Ammon's horn (tissue), 1 donor: Measurements from ENCODE around the gene GLRX5.

ENCODE experiments used
- DNase-seq: peaks from one replicate; pipeline ENCODE4 v3.0.0-alpha.2; 2016; ENCODE audit warnings: low spot score

The GLRX5 gene

DNA sequence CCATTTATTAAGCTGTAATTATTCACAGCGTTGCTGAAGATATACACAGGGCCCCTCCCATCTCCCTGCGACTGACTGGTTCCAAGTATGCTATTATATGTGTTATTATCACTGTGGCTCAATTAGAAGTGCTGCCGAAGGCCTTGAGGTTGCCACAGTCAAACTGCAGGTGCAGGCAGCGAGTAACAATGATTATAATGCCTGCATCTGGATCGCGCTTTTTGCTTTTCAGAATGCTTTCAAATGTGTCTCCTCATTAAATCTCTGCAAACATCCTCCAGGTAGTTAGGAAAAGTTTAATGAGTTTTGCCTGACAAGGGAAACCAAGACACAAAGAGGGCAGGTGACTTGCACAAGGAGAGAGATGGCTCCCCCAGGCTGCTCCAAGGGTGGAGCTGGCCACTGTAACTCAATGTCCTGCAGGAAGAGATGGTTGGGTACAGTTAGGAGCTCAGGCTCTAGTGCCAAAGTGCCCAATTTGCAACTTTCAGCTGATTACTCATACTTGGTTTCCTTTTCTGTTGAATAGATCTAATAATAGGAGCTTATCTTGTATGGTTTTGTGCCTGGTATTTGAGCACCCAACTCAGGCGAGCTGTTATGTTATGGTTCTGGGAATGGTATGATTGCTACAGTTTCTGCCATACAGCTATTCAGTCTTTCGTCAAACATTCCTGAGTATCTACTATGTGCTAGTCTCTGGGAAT lies 16.7 kb upstream of the GLRX5 start:
- DNase-seq, result no peak

DNA sequence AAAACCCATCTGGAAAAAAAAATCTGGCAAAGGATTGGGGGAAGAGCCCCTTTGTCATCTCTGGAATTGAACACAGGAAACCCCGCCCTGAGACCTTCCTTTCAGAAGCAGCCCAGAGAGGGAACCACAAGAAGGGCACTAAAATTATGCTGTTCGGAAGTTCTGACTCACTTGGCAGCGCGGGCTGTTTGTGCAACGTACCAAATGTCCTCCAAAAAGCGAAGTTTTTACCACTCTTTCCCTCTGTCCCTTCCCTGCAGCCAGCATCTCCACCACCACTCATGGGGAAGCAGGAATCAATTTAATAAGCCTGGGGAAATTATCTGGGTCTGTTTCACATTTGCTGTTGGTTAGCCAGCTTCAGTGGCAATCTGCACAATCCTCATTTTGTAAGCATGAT lies 15.2 kb upstream of the GLRX5 start:
- no peak for DNase-seq

DNA sequence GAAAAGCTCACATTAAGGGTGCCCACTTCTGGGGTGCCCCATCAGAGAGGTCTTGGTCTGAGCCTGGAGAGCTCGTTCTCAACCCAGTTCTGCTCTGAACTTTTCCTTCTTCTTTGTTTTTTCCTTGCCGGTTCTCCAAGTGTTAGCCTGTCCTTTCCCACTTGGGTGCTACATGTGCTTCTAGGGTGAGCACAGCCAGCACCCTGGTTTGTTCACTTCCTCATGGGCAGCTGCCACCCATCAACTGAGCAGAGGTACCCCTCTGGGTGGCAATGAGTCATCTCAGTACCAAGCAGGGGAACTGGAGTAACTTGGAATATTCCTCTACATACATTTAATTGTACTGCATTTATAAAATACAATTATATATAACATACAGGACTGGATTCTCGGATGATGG lies 14.5 kb upstream of the GLRX5 start:
- DNase-seq, result no peak

DNA sequence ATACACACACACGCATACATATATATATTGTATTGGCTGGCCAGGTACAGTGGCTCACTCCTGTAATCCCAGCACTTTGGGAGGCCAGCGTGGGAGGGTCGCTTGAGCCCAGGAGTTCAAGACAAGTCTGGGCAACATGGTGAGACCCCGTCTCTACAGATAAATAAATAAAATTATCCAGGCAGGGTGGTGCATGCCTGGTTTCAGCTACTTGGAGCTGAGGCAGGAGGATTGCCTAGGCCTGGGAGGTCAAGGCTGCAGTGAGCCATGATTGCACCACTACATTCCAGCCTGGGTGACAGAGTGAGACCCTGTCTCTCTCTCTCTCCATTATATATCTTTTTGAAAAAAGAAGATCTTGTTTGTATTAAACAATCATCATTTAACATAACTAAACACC lies 13.8 kb upstream of the GLRX5 start:
- DNase-seq, result no peak

DNA sequence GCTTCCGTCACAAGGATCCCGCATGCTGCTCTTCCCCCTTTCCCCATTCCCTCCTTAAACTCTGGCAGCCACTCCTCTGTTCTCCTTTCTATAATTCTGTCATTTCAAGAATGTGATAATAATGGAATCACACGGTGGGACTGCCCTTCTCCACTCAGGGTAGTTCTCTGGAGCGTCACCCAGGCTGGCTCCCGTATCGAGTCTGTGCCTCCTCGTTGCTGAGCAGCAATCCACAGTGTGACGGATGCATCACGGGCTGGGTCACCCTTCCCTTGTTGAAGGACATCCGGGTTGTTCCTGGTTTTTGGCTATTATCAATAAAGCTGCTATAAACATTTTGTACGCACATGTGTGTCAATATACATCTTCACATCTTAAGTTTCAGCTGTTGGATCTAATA lies 12.7 kb upstream of the GLRX5 start:
- no peak for DNase-seq

DNA sequence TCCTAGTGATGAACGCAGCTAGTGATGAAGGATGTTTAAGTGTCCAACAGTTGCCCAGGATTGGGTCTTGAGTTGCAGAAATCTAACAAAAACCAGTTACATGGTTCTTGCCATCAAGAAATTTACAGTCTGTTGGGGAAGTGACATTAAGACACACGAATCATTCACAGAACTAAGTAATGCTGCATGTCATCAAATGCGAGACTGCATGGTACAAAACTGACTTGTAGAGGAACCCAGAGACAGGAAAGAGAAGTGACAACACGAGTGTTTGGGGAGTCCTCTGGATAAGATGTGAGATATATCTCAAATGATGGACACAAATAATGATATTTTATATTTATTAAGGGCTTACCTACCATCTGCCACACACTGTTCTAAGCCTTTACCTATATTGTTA lies 12.3 kb upstream of the GLRX5 start:
- DNase-seq, result no peak

DNA sequence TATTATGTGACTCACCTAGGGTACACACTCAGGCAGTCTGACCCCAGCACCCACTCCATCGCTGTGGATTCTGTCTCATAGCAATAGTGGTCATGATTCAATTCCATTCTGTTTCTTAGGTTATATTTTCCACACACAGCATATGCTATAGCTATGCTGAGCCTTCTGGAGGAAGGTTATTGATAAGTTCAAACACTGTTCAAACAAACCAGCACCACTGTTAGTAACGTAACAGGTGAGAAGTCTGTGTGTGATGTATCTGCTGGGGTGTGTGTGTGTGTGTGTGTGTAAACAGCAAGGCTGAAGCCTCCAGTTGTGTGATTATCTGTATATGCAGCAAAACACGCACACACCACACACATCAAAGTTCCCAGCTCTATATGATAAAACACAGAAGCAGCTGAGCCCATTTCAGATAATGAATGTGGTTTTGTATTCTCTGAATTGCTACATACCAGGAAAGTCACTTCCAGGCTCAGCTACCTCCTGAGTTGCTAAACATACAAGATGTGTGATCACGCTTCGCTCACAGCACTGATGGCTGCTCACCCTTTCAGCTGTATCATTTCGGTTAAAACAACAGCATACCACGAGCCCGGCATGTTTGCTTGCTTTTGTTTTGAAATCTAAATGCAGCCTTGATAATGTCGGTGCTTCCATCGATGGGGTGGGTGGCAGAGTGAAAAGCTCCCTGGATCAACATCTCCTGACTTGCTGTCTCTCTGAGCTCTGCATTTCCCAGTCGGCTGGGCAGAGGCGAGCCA lies 11.6 kb upstream of the GLRX5 start:
- no peak for DNase-seq

DNA sequence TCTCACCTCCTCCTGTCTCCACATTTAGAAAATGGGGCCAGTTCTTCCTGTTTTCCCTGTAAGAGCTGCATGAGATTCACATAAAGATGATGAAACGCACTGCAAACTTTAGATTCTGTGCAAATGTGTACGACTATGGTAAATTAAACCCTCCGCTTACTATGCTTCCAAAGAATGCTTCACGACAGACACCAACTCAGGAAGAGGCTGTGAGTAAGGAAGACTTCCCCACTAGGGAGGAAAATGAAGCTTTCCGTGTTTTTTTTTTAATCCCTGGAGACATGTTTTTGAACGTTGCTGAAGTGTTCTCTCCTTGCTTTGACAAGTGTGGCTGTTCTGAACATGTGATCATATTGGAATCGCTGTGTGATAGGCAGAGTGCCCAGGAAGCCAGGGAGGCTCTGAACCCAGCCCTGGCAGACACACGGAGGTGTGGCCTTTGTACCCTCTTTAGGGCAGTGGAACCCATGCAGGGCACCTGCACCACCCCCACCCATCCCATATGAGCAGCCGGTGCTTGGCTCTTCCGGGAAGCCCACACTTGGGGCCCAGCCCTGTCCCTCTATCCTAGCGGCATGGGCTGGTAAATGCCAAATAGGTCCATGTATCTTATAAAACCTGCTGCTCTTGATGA lies 10.9 kb upstream of the GLRX5 start:
- DNase-seq, result no peak

DNA sequence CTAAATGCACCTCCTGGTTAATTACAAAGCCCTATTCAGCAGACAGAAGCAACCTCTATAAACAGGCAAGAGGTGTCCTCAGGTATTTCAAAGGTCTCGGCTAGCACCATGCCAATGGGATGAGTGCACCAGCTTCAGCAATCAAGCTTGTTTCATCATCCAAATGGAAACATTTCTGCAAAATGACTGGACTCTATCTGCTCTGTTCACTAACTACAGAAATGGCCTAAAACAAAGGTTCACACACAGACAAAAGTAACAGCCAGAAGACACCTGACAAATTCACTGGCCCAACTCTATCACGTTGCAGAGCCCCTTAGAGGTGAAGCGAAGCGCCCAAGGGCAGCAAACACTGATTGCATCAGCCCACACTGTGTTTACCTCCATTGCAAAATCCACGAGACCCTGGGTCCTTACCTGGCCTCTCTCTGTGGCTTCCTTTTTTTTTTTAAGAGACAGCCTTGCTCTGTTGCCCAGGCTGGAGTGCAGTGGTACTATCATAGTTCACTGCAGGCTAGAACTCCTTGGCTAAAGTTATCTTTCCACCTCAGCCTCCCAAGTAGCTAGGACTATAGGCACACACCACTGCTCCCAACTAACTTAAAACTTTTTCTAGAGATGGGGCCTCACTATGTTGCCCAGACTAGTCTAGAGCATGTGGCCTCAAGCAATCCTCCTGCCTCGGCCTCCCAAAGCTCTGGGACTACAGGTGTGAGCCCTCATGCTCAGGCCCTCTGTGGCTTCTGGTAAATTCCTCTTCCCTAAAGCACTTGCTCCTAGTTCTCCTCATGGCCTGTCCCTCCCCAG lies 9.9 kb upstream of the GLRX5 start:
- no peak for DNase-seq

DNA sequence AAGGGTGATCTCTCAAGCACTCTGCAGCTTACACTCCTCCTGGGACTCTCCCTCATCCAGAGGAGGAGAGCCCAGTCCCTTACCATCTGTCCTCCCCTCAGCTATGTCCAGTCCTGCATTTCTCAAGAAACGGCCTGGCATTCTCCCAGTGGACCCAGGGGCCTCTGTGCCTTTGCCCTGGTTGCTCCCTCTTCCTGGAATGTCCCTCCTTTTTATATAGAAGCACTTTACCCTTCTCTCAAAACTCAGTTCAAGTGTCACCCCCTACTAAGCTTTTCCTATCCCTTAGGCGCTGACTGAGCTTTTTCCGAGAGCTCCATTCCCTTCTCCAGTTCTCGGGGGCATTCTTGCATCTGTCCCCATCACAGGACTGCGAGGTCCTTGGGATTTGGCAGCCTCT lies 8.9 kb upstream of the GLRX5 start:
- no peak for DNase-seq

DNA sequence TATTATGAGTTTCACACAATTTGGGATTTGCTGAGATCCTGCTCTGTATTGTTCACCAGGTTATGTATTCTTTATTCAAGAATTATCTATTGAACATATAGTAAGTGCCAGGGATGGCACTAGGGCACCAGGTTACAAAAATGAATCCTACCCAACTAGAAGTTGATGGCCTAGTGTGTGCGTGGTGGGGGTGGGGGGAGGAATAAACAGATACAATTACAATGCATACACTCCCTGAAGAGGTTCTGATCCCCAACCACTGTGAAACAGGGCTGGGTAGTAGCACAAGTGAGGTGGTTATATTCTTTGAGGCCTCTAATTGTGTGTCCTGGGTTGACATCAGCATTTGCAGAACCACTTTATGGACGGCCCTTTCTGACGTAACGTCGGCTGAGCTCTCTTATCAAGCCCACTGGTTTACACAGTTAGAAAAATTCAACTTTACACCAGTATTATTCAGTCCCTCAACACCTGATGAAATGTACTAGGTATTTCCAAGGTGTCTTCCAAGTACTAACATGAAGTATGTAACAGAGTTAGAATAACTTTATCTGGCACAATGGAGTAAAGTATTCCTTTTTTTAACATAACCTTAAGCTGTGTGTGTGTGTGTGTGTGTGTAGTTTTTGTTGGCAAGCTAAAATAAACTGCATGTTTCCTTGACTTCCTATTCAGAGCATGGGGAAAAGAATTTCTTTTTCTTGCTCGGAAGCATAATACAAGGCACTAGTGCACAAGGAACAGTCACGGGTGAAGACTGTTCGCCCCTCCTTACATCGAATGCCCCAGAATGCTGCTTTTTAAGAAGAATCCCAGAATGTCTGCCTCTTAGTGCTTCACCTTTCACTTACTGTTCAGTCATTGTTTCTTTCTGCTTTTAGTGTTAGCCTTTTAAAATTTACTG lies 8.1 kb upstream of the GLRX5 start:
- DNase-seq, result no peak

DNA sequence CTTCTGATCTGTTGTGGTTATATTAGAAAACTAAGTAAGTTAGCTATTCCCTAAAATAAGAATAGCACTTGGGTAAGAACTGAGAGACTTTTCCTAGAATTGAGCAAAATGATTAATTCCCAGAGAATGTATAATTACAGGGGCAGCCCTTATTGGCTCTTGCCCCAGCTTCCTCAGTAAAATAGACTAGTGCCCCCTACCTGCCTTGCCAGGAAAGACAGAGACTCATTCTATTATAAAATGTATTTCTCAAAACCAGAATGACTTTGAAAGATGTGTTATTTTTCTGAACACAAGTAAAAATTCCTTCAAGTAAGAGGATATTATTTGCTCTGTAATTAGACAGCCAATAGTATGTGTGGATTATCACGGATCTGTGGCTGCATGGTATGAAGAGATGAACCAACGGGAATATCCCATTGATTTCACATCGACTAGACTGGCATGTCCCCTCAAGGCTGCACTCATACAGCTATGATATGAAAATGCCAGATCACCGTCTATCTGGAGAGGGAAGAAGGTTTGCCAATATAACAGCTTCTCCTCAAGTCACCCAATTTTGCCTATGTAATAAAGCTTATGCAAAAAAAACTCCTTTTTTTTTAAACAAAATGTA lies 7.4 kb upstream of the GLRX5 start:
- DNase-seq, result peak; percentile 68

DNA sequence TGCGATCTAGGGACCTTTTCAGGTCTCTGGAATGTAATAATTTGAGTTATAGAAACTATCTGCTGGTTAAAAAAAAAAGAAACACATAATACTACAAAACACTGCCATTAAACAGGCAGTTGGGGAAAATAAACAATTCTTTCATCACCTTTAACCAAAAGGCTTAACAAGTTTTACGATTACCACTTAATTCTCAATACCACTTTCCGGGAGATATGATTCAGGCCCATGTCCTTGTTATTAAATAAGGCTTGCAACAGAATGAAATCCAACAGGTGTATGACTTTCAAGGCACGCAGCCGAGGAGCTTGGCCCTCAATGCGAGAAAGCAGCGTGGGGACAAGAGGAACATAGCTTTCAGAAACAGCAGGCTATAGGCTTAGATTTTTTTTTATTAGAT lies 5.6 kb upstream of the GLRX5 start:
- no peak for DNase-seq

DNA sequence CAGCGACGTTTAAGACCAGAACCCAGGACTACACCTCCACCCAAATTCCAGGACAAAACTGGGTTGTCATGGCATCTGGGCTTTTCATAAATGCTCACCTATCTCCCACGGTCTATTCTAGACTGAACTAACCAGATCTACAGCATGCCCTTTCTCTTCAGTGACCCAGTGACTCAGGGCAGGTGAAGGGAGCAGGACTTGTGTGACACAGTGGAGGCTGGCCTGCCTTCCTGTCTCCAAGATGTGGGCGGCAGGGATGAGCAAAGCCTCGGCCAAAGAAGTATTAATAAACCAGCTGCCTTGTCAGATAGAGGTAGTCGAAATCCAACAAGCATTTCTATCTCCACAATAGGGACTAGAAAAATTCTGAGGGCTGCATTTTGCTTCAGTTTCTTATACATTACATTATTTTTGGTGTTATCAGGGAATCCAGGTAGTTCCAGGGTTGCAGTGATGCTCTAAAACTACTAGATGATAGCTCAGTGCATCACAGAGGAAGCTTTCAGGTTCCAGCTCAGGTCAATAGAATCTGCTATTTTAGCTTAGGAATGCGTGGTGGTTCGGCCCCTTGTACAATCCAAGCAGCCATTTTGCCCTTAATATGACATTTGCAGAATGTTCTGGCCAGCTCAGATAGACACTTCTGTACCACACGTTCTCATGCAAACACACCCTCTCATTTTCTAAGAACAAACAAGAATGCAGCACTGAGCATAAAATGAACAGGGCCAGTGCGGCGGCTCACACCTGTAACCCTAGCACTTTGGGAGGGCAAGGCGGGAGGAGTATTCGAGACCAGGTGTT lies 4.2 kb upstream of the GLRX5 start:
- DNase-seq, result no peak

DNA sequence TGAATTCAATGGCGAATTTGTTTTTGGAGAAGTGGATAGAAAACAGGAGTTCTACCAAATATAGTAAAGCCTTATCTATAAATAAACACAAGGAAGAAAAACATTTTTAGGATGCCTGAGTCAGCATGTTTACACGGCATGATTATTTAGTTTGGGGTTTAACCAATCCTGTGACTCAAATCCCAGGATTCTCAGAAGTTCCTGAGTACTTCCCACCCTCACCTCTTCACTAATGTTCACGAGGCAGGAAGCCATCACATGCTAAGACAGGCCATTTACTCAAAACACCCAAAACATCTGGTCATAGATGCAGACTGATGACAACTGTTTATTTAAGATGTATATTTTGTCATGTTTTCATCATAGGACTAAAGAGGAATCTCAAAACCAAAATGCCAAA lies 3.4 kb upstream of the GLRX5 start:
- no peak for DNase-seq

DNA sequence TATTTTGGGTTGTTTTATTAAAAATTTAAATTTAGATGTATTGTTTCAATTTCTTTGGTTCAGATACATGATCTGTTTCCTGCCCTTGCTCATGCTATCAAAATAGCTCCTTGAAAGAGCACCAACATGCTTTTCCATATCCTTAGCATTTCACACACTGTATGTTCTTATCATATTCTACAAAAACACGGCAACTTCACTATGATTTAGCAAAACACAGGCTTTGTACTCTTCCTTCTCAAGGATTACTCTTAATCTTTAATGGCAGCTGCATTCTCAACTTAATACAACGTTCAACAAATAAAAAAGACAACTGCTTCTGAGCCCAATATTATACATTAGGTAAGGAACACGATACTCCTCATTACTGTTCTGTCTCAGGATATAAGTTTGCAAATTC lies 2.9 kb upstream of the GLRX5 start:
- DNase-seq, result no peak

DNA sequence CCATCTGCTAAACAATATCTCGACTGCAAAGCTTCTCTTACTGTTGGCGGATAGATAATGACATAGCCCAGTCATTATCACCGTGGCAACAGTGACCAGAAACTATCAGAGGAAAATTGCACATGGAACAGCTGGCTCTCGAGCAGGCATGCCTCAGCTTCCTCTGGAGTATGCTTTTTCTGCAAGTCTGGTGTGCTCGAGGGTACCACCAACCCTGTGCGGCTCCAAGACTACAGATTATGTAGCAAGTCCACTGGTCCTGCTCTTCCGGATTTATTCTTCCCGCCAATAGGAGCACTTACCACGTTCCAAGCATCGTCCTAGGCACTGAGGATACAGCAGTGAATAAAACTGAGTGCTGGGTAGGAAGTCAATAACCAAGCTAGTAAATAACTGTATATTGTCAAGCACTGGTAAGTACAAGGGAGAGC lies 1.4 kb upstream of the GLRX5 start:
- DNase-seq, result peak; percentile 46

DNA sequence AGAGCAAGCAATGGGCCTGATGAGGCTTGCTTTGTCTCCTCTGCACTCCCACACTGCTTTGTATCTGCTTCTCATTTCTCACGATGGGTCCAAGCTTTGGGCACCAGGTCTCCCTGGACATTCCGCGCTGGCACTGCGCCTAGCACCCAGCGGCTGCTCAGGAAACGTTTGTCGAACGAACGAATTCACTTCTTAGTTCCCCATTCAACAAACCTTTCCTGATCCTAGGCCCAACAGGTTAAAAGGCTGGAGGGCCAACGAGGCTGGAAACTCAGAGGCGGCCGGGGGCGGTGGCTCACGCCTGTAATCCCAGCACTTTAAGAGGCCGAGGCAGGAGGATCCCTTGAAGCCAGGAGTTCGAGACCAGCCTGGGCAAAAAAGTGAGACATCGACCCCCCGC lies 1.0 kb upstream of the GLRX5 start:
- DNase-seq, result no peak

DNA sequence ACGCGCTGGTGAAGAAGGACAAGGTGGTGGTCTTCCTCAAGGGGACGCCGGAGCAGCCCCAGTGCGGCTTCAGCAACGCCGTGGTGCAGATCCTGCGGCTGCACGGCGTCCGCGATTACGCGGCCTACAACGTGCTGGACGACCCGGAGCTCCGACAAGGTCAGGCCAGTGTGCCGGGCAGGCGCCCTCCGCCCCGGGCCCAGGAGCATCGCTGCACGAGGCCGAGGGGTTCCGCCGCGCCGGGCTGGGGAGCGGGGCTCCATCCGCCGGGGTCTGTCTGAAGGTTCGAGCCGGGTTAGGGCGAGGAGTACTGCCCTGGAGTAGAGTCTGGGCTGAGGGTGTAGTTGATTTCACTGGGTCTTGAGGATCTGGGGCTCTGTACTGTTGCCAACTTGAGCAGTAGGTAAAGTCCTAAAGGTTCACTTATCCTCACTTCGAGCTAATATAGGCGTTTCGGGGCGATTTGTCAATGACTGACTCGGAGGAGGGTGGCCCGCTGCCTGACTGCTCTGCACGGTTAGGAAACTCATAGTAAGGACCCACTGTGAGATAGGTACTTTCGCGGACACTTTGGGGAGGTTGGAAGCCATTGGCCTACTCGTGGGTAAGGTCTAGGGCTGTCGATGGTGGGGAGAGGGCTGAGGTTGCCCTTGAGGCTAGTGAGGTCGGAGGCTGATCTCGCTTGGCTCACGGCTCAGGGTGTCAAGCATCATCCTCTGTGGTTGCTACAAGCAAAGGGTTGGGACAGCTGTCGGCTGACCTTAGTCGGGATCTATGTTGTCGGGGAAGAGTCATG lies 574 bp downstream of the GLRX5 start:
- no peak for DNase-seq
